Hematopoietic multipotent progenitor cell treated with erythropoietin and hydrocortisone succinate and interleukin-3 and kit ligand, for 17 days (in vitro differentiated cells): ENCODE results near the gene PPIB.

Experiments used
- DNase-seq: peaks from one replicate; pipeline ENCODE4 v3.0.0-alpha.2; 2015; ENCODE audit warnings: low spot score

The PPIB gene

DNA sequence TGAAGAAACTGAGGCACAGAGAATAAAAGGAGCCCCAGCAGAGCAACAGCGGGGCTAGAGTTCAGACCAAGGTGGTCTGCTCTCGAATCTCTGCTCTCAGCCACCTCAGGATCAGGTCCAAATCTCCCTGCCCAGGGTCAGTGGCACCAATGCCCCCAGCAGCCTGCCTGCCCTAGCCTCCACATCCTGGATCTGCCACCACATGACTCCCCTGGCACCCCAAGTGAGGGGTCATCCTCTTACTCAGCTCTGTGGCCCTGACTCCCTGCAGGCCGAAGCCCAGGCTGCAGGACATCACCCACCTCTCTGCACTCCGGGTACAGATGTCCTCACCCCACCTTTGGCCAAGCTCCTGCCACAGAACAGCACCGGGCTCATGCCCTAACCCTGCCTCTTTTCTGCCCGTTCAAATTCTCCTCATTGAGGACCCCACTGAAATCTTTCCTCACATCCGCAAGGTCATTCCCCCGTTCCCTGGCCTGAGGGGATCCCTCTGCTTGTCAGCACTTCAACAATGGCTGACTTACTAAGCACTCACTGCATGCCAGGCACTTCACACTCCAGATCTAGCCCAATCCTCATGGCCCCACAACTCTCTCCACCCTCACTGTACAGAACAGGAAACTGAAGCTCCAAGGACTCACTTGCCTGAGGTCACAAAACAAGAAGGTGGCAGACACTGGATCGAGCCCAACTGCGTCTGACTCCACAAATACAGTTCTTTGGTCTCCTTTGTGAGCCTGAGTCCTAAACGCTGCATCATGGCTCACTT is 4.3 kb downstream of the PPIB start:
- DNase-seq, result no peak

DNA sequence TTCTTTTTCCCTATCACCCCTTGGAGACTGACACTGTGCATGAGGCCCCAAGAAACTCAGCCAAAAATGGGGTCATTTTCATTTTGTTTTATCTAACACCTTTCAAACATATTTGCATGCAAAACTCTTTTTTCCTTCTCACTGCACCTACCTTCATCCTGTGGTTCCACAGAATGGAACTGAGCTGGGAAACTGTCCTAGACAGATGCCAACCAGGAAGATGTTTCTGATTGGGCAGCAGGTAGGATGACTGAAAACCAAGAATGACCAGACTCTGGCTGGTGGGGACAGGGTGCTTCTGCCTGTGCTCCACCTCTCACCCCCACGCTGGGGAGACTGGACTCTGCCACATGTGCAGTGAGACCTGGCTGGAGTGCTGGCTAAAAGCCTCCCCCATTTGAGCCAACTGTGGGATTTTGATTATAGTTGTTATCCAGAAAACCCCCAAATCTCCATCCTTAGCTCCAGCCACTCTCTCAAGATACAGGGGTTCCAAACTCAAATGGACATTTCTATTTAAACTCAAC is 5.2 kb downstream of the PPIB start:
- DNase-seq, result no peak

DNA sequence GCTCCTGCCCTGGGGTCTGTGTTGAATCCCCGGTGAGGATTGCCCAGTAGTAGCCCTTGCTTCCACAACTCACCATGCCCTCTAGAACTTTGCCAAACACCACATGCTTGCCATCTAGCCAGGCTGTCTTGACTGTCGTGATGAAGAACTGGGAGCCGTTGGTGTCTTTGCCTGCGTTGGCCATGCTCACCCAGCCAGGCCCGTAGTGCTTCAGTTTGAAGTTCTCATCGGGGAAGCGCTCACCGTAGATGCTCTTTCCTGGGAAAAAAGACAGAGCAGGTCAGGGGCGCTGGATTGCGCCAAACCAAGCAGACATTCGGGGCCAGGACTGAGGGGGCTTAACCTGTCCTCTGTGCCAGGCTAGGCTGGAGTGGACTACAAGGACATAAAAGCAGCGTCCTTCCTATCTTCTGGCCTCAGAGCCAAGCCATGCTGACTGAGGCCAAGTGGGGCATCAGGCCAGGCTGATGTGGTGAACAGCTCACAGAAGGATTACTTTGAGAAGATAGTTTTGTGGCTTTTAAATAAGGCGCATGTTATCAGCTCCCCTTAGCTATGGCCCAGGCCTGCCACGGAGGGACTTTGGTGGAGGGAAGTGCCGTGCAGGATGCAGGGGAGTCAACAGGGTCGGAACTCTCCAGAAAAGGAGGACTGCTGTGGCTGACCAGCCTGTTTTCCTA is 6.0 kb downstream of the PPIB start:
- DNase-seq, result no peak

DNA sequence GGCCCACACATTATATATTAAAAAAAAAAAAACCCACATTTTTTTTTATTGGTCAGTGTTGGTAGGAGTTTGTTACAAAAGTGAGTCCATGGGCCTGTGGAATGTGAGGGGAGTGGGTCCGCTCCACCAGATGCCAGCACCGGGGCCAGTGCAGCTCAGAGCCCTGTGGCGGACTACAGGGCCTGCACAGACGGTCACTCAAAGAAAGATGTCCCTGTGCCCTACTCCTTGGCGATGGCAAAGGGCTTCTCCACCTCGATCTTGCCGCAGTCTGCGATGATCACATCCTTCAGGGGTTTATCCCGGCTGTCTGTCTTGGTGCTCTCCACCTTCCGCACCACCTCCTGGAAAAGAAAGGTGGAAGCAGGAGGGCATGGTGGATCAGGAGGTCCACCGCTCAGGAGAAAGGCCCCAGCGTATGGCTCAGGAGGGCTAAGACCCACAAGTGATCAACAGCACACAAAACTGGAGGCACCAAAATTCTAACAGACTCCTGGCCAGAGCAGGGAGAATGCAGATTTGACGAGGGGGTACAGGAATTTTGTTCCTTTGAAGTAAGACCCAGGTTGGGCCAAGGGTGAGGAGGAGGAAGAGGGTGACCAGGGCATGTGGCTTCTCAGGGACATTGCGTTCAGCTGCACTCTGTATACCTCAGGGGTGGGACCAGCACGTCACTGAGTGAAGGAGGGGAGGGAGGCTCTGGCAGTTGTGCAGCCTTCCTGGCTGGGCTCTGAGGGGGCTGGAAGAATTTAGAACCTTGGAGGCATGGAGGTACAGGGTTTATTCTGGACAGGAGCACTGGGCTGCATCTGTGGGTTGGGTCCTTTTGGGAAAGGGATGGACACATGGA is 6.8 kb downstream of the PPIB start:
- no peak for DNase-seq

DNA sequence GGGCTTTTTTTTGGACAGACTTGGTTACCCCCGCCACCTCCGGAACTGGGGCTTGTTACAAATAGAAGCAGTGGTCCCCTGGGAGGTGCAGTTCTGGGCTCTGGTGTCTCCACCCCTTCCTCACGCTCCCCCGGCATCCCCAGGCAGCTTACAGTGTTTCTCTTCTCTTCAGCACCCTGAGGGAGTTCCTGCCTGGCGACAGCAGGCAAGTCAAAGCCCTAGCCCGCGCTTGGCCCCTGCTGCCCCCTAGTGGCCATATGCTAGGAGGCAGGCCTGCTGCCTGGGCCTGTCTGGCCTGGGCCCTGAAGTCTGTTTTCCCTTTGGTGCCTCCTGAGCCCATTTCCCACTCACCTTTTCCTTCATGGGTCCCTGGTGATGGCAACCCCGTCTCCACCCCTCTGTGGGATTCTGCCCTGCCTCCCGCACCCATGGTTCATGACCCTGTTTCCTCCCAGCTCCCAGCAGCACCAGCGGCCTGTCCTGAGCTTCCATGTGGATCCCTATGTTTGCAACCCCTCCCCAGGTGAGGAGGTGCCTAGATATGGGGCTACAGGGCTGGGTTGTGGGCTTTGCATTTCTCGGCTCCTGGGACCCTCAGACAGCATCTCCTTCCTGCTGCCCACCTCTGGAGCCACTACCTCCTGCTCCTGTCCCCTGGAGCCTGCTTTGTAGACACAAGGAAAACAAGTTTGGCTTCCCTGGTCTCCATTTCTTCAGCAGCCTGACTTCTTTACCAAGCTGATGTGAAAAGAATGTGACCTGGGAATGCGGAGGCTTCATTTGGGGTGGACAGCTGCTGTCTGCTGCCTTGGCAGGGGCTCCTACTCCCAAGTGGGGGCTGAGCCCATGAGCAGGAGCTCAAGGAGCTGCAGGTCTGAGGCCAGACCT is 9.1 kb downstream of the PPIB start:
- DNase-seq, result peak; percentile 92

DNA sequence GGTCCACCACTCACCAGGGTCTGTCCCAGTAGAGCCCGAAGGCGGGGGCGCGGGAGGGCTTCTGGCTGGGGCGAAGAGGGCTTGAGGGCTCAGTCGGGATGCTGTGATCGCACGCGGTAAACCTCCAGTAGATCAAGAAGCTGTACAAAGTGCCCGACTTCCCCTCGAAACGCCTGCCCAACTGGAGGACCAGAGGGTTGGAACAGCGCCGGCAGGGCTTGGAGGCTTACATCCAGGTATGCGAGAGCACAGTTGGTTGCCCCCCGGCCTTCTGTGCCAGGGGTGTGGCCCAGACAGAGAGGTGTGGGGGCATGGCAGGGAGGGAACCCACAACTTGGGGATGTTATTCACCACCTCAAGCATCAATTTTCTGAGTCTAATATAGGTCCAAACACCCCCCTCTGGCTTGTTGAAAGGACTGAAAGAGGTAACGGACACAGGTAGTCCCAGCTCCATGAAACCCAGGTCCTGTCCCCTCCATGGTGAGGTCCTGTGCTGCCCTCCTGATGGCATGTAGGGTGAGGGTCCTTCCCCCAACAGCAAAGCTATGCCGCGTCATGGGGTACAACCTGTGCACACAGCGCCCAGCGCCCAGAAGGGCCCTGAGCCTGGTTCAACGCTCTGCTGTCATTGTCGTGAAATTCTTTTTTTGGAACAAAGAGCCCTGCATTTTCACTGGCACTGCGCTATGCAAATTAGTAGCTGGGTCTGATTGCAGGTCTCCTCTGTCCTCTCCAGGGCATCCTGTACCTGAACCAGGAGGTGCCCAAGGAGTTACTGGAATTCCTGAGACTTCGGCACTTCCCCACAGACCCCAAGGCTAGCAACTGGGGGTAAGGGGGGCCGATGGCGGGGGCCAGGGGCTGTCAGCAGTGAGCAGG is 10.1 kb downstream of the PPIB start:
- DNase-seq, result peak; percentile 41

DNA sequence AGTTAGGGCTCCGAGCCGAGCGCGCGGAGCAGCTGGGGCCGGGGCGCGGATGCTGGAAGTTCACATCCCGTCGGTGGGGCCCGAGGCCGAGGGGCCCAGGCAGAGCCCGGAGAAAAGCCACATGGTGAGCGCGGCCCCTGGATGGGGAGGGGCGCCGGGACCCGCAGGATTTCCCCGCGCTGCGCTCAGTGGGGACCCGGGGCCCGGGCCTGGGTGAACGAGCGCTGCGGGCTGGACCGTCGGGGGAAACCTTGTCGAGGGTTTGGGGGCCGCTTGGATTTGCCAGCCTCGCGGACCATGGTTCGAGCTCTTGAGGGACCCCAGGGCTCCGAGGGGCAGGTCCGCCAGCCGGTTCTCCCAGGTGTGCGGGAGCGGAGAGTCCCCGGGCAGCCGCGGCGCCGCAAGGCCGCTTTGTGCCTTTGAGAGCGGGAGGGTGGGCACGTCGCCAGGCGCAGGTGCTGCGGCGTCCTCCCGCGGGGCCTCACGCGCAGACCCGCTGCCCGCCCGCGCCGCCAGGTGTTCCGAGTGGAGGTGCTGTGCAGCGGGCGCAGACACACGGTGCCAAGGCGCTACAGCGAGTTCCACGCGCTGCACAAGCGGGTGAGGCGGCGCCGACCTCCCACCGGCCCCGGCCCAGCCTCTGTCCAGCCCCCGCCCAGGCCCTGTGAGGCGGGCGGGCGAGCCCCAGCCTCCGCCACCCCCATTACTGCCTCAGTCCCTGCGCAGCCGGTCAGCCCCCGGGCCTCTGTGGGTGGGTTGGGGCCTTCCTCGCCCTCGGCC is 10.9 kb downstream of the PPIB start, which contains the start of gene SNX22:
Gene SNX22 (plus strand): TSS at position 5 of the 780 bp plus-strand sequence. CDS start 45 bp downstream, at position 50.
- DNase-seq, result peak; percentile 61

DNA sequence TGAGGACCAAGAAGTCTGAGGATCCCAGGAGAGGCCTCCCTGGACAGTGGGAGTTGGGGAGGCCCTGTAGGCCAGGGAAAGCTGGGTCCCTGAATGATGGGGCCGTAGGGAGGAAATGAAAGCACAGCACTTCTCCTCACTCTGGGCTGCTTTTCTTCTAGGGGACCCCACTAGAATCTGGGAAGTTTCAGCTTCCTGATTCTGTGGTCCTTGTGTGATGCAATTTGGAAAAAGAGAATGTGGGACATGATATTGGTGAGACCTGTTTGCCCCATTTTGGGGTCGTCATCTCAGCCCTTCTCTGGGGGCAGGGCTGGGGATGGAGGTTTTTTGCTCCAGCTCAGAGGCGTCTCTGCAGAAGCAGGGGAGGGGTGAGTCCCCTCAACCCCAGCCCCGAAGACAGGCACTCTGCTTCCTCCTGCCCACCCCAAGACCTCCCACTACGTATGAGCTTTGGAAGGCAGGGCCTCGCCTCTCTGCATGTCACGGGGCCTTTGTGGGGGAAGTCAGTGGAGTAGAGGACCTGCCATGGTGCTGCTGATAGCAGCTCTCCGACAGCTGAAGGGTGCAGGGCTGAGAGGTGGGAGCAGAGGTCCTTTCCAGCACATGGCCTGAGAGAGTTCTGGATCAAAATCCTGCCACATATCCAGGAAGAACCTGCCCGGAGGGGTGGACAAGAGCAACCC is 12.8 kb downstream of the PPIB start:
- no peak for DNase-seq

DNA sequence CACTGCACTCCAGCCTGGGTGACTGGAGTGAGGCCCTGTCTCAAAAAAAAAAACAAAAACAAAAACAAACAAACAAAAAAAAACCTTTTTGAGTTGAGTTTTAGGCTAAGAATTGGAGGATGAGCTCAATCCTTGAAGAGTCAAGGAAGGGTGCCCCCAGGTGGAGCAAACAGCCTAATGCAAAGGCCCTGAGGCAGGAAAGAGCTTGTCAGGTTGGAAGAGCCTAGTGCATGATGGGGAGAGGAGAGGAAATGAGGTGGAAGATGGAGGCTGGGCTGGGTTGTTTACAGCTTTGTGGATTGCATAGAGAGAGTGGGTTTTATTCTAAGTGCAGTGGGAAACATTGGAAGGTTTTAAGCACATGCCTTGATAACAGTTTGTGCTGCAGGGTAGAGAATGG is 13.4 kb downstream of the PPIB start:
- peak; percentile 76 for DNase-seq

DNA sequence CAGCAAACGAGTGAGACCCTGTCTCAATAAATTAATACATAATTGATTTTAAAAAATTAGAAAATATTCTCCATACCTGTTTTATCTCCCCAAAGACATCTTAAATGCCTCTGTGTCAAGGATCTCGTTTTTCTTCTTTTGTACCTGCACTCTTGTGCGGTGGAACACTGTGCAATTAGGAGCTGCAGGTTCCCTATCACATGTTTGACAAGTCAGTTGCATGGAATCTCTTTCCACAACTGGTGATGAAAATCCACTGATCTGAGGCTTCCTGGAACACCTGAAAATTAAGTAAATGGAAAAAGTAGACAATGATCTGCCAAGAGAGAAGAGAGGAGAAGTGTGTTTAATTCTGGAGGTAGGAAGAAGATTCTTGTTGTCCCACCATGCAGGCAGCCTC is 14.2 kb downstream of the PPIB start:
- DNase-seq, result no peak

DNA sequence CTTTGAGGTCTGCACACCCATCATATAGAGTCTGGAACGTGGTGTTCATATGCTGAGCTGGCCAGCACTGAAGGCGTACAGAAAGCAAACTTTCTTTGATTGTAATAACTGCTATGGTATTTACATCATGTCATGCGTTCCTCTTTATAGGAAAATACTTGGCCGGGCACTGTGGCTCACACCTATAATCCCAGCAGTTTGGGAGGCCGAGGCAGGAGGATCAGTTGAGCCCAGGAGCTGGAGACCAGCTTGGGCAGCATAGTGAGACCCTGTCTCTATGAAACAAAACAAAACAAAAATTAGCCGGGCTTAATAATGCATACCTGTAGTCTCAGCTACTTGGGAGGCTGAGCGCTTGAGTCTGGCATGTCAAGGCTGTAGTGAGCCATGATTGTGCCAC is 14.7 kb downstream of the PPIB start:
- no peak for DNase-seq

DNA sequence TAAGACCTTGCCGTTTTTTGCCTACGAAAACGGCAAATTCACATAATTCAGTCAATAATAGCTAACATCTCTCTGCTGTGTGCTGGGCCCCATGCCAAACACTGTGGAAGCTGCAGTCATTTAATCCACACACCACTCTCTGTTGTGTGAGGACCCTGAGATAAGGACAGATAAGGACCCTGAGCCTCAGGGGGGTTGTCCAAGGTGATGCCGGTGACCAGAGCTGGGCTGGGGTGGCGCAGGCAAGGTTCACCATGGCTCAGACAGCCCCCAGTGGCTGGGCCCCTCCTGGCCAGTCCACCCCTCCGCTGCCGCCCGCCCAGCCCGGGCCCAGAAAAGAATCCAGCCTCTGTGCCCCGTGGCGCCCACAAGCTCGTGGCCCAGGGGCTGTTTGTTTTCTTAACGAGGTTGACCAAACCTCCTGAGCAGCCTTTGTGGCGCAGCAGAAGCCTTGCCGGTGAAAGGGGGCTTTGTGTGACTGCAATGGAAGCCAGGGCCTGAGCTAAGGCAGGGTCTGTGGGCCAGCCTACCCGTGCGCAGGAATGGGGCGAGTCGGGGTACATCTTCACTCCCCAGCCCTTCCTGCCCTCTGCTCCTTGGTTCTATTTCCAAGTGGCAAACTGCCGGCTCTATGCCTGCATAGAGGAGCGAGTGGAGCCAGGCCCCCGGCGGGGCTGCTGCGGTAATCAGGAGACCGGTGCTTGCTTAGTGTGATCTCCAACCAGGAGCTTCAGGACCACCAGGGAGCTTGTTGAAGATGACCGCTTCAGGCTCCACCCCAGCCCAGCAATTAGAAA is 15.7 kb downstream of the PPIB start:
- DNase-seq, result no peak

DNA sequence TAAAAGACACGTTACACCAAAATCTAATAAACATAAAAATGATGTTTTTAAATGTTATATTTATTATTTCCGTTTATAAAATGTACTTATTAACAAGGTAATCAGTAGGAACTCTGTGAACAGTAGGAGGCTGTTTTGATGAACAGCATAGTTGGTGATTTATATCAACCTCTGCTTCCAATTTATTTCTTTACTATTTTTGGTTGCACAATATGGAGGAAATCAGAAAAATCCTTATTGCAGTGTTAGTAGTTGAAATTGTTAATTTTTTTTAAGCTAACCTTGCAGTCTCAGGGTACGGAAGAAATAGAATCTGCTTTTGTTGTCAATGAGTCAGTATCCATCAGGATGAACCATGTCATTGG is 16.3 kb downstream of the PPIB start:
- DNase-seq, result no peak

DNA sequence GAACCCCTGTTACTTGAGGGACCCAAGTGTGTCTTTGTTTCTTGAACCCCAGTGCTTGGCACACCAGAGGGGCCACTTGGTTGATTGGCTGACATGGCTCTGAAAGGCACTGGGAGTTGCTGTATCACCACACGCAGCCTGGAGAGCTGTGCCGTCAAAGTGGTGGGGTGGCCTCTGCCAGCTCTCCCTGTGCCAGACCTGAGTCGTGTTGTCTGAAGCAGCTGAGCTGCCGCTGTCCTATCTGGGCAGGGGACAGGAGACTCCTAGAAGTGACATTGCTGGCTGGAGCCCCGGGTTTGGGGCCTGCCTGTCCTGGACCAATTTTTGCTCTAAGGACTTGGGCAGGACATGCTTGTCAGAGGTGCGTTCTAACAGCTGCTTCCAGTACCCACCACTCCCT is 16.8 kb downstream of the PPIB start:
- no peak for DNase-seq

DNA sequence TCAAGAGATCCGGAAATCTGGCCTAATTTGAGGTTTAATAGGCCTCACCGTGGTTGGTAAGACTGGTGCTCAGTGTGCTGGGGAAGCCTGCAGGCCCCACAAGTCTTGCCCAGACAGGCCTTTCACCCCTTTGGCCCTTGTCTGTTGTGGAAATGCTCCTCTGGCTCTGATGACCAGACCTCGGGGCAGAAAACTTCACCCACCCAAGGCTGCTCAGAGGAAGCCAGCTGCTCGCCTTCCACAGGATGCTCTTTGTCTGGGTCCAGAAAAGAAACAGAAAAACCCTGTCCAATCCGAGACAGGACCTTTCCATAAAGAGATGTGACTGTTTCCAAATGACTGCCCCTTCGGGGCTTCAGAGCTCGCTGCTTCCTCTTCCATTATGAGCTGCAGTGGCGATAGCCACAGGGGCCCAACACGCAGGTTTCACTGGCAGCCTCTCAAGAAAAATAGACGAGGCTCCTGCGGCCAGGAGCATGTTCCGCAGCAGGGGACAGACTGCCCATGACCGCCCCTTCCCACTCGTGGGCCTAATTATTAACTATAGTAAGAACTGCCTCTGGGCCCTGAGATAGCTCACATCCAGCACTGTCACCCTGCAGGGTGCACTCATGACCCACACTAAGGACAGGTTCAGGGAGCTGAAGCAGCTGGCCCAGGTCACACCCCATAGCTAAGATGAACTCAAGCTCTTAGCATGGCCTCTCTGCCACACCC is 18.1 kb downstream of the PPIB start:
- DNase-seq, result no peak

DNA sequence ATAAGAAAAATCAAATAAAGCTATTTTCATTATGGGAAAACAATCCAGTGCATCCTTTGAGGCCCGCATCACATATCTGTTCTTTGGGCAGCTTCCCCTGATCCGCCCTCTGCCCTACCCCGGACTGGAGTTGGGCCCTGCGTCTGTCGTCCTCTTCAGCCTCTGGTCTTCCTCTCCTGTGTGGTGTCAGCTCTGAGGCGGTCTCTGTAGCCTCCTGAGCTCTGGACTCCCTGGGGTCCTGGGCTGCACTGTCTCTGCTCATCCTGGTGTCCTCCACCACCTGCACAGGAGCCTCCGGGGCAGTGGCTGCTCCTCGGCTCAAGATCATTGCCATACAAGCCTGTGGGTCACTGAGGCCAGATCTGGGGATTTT is 18.6 kb downstream of the PPIB start:
- no peak for DNase-seq

DNA sequence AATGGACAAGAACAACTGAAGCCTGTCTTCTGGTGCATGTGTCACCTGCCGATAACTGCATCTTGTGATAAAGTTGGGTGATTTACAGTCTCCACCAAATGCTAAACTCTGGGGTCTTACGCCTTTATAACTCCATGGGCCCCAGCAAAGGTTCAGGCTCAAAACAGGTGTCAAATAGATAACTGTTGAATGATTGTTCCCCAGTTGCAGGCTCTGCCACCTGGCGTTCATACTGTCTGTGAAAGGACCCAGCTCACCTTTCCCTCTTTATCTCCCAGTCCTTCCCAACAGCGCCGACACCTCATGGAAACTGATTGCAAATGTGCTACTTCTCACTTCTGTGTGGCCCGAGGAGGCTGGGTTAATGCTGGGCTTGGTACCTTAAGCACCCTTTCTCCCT is 19.5 kb downstream of the PPIB start:
- DNase-seq, result no peak
